Inferior parietal cortex (tissue), 1 donor: ENCODE data around the gene TLK2.
"Not testable (repeated sequence)": the region's sequence is repeated elsewhere in the genome, so short reads cannot be mapped to it uniquely, and the experiment has no call there.

Experiments
- DNase-seq: peaks from one replicate; pipeline ENCODE4 v3.0.0-alpha.2; 2016; ENCODE audit errors: extremely low spot score

TLK2 gene

GRCh38 chr17:62490990-62491389, 12.4 kb downstream of the TLK2 start:
- DNase-seq, result not testable (repeated sequence)

GRCh38 chr17:62493049-62493655, 14.5 kb downstream of the TLK2 start:
- not testable (repeated sequence) for DNase-seq

- DNase-seq, result not testable (repeated sequence)
These were observed 15.4 kb downstream of the TLK2 start for GRCh38 chr17:62494073-62494472.

- DNase-seq, result not testable (repeated sequence)
These were observed 17.7 kb downstream of the TLK2 start for GRCh38 chr17:62496344-62496743.

- DNase-seq, result not testable (repeated sequence)
These were observed 20.2 kb downstream of the TLK2 start for GRCh38 chr17:62498796-62499195.

- not testable (repeated sequence) for DNase-seq
These were observed 21.8 kb downstream of the TLK2 start for GRCh38 chr17:62500463-62500862.

GRCh38 chr17:62504857-62505256, 26.2 kb downstream of the TLK2 start:
- not testable (repeated sequence) for DNase-seq

GRCh38 chr17:62507191-62507836, 28.7 kb downstream of the TLK2 start:
- not testable (repeated sequence) for DNase-seq

GRCh38 chr17:62510247-62510819, 31.7 kb downstream of the TLK2 start:
- DNase-seq, result not testable (repeated sequence)

GRCh38 chr17:62511014-62511413, 32.4 kb downstream of the TLK2 start:
- DNase-seq, result not testable (repeated sequence)

GRCh38 chr17:62516376-62516775, 37.8 kb downstream of the TLK2 start:
- not testable (repeated sequence) for DNase-seq

GRCh38 chr17:62521295-62521694, 42.7 kb downstream of the TLK2 start:
- not testable (repeated sequence) for DNase-seq

- not testable (repeated sequence) for DNase-seq
These were observed 45.5 kb downstream of the TLK2 start for GRCh38 chr17:62524077-62524476.

GRCh38 chr17:62525317-62525716, 46.7 kb downstream of the TLK2 start:
- not testable (repeated sequence) for DNase-seq

GRCh38 chr17:62530936-62531335, 52.3 kb downstream of the TLK2 start:
- not testable (repeated sequence) for DNase-seq

- DNase-seq, result not testable (repeated sequence)
These were observed 57.9 kb downstream of the TLK2 start for GRCh38 chr17:62536557-62536956.

- not testable (repeated sequence) for DNase-seq
These were observed 62.4 kb downstream of the TLK2 start for GRCh38 chr17:62541073-62541472.

- not testable (repeated sequence) for DNase-seq
These were observed 64.7 kb downstream of the TLK2 start for GRCh38 chr17:62543278-62543775.

- DNase-seq, result not testable (repeated sequence)
These were observed 67.4 kb downstream of the TLK2 start for GRCh38 chr17:62546066-62546465.

- DNase-seq, result peak; percentile 61
These were observed 74.4 kb downstream of the TLK2 start for GRCh38 chr17:62552851-62553659.

GRCh38 chr17:62557532-62557931, 78.9 kb downstream of the TLK2 start:
- DNase-seq, result not testable (repeated sequence)

- not testable (repeated sequence) for DNase-seq
These were observed 80.3 kb downstream of the TLK2 start for GRCh38 chr17:62558941-62559340.
